Testis (tissue), 3 donors: ENCODE measurements around the gene NDST4. TPM values are rescaled to one million over a fixed set of nuclear protein-coding genes. Genes with fewer than 3 reads are reported as not detected.

Experiments
- DNase-seq: peaks from one replicate; pipeline ENCODE4 v3.0.0-alpha.2; 2019
- H3K27ac ChIP-seq, 2 donors: fragments of 200-600 bp; sonication (generic); one replicate each; pipeline ENCODE4 v1.5.1; 2019
- H3K27me3 ChIP-seq: fragments of 200-600 bp; sonication (generic); one replicate; pipeline ENCODE4 v1.5.1; 2019
- H3K36me3 ChIP-seq: fragments of 200-600 bp; sonication (generic); one replicate; pipeline ENCODE4 v1.5.1; 2017; ENCODE audit warnings: low read depth; ENCODE audit errors: missing control alignments
- H3K4me1 ChIP-seq: fragments of 200-600 bp; sonication (generic); one replicate; pipeline ENCODE4 v1.5.1; 2019
- H3K4me3 ChIP-seq, 2 donors: fragments of 200-600 bp; sonication (generic); one replicate each; pipeline ENCODE4 v1.5.1; 2017 to 2019
- H3K9me3 ChIP-seq: fragments of 200-600 bp; sonication (generic); one replicate; pipeline ENCODE4 v1.5.1; 2017
- POLR2A ChIP-seq: fragments of 450-650 bp; IDR thresholded peaks from one replicate; pipeline ENCODE4 v1.6.1; 2017; ENCODE audit warnings: antibody characterized with exemption, mild to moderate bottlenecking, moderate library complexity
- WGBS, 2 donors: methylation state at CpG; one replicate each; pipeline ENCODE4 v1.1.5; 2018; 5-methylcytosine and 5-hydroxymethylcytosine counted together
- intact Hi-C: fragments of 100-400 bp; cut with DNase I; formaldehyde crosslinking; loops from one replicate; pipeline ENCODE4 v1.15.1; 2023; ENCODE audit warnings: low total_unique reads
- polyA plus RNA-seq: library from polyadenylated mRNA; stranded (reverse); fragments of 350-450 nt; fragmentation: Illumina TruSeq; extraction: RNeasy Lipid Tissue Mini Kit (QIAGEN cat#74804); gene quantifications from one replicate; pipeline ENCODE4 v1.2.3, GENCODE V29; 2014; ENCODE audit warnings: low read depth, low replicate concordance; ENCODE audit not compliant: insufficient read depth
- total RNA-seq, 2 donors: library from RNA; depleted of rRNA; stranded (reverse); fragments of >200 nt; gene quantifications; one replicate each; pipeline ENCODE4 v1.2.3, GENCODE V29; 2016
- TF ChIP-seq, protein P1 (sequence below), 3 experiments: fragments of 450-650 bp in 2 of 3; fragments of 200-600 bp in 1 of 3; sonication (generic) in 1 of 3; IDR thresholded peaks; one replicate each; pipeline ENCODE4 v1.5.1; 2016 to 2019; ENCODE audit warnings: antibody characterized with exemption in 3 of 3, mild to moderate bottlenecking in 2 of 3, moderate library complexity in 1 of 3

NDST4 gene
- total and polyA plus RNA-seq, 3 donors from 2014 or later = 0.41 to 0.99 (median 0.55) TPM

DNA sequence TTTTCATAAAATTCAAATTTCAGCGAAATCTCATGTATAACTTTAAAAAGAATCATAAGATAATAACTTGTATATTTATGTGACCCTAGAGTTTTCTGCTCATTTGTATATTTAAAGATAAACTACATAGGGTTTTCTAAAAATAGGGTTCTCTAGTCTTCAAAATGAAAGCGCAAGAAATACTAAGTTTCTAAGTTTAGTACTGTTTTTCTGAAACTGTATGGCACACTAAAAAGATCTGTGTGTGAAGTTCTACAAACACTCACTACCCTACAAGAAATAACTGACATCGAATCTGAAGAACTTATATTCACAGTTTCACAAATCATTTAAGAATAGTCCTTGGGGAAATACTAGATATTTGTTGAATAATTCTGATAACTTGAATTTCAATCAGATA is 38.7 kb upstream of the NDST4 start:
- no peaks in the 10 kb centered on the region for H3K36me3 ChIP-seq
- no peaks in the 10 kb centered on the region for H3K4me1 ChIP-seq
- no peaks in the 10 kb centered on the region for H3K9me3 ChIP-seq
- intact Hi-C loops = no loop called here
- no peaks in the 10 kb centered on the region for H3K27me3 ChIP-seq
- TF ChIP-seq POLR2A = no peak
- TF ChIP-seq, protein P1, sequence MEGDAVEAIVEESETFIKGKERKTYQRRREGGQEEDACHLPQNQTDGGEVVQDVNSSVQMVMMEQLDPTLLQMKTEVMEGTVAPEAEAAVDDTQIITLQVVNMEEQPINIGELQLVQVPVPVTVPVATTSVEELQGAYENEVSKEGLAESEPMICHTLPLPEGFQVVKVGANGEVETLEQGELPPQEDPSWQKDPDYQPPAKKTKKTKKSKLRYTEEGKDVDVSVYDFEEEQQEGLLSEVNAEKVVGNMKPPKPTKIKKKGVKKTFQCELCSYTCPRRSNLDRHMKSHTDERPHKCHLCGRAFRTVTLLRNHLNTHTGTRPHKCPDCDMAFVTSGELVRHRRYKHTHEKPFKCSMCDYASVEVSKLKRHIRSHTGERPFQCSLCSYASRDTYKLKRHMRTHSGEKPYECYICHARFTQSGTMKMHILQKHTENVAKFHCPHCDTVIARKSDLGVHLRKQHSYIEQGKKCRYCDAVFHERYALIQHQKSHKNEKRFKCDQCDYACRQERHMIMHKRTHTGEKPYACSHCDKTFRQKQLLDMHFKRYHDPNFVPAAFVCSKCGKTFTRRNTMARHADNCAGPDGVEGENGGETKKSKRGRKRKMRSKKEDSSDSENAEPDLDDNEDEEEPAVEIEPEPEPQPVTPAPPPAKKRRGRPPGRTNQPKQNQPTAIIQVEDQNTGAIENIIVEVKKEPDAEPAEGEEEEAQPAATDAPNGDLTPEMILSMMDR (IDR thresholded peaks at IDR 0.05) = no peak
- no peak overlapping the region for H3K27ac ChIP-seq
- H3K4me3 ChIP-seq = no peak overlapping the region
- no peak for DNase-seq
- 91% methylated on average over 3 of the region's 3 CpGs for WGBS, 2 donors

GRCh38 chr4:115149106-115149505 is 35.7 kb upstream of the NDST4 start:
- no peak for DNase-seq
- no peak overlapping the region for H3K4me3 ChIP-seq
- no peaks in the 10 kb centered on the region for H3K4me1 ChIP-seq
- H3K27me3 ChIP-seq = no peaks in the 10 kb centered on the region
- WGBS, 2 donors = 79 to 81% methylated on average over 7 of the region's 7 CpGs
- H3K9me3 ChIP-seq = no peaks in the 10 kb centered on the region
- intact Hi-C loops = no loop called here
- H3K27ac ChIP-seq = no peak overlapping the region
- no peaks in the 10 kb centered on the region for H3K36me3 ChIP-seq
- TF ChIP-seq, protein P1 (IDR thresholded peaks at IDR 0.05) = no peak
- no peak for TF ChIP-seq POLR2A

DNA sequence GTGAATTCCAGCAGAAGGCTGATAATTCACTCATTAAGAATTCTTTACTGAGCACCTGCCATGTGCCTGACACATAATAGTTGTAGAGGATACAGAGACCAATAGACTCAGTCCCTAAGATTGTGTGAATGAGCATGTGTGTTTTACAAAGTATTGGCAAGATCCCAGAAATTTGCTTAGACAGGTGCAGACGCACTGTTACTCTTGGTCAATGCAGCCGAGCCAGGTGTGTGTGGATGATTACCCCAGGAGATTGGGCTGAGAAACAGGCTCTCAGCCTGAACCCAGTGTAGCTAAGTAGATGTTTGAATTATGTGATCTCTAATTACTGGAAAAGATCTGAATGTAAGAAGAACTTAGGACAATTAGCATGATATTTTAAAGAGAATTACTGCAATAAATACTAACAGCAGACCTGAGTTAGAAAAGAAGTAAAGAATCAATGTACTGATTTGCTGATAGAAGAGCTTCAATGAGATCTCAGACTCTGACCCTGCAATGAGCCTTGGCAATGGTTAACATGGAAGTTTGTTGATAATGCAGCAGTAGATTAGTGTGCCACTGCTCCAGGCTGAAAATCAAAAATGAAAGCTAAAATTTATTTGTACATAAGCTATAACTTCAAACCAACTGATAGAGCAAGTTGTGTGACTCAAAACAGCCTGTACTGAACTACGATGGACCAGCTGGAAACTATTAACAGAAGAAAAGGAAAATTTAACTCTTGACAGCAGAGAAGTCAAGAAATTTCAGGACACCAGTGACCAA is 32.2 kb upstream of the NDST4 start:
- DNase-seq = no peak
- no peaks in the 10 kb centered on the region for H3K36me3 ChIP-seq
- no peaks in the 10 kb centered on the region for H3K4me1 ChIP-seq
- H3K4me3 ChIP-seq = no peak overlapping the region
- WGBS, 2 donors = 38 to 52% methylated on average over 3 of the region's 3 CpGs
- H3K27me3 ChIP-seq = no peaks in the 10 kb centered on the region
- H3K27ac ChIP-seq = no peak overlapping the region
- intact Hi-C loops = no loop called here
- H3K9me3 ChIP-seq = no peaks in the 10 kb centered on the region
- TF ChIP-seq, protein P1 (IDR thresholded peaks at IDR 0.05) = no peak

DNA sequence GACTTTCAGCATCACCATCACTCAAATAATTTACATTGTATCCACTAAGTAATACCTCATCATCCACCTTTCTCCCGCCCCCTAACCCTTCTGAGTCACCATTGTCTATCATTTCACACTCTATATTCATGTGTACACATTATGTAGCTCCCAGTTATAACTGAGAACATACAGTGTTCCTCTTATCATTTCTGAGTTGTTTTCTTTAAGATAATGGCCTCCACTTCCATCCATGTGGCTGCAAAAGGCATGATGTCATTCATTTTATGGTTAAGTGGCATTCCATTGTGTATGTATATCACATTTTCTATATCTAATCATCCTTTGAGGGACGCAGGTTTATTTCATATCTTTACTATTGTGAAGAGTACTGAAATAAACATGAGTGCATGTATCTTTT is 14.6 kb upstream of the NDST4 start:
- H3K36me3 ChIP-seq = no peaks in the 10 kb centered on the region
- DNase-seq = no peak
- no peaks in the 10 kb centered on the region for H3K4me1 ChIP-seq
- H3K27me3 ChIP-seq = no peaks in the 10 kb centered on the region
- intact Hi-C loops = no loop called here
- TF ChIP-seq POLR2A = no peak
- TF ChIP-seq, protein P1 (IDR thresholded peaks at IDR 0.05) = no peak
- no peaks in the 10 kb centered on the region for H3K9me3 ChIP-seq
- WGBS, 2 donors = 54 to 57% methylated on average over 2 of the region's 2 CpGs
- H3K4me3 ChIP-seq = no peak overlapping the region
- no peak overlapping the region for H3K27ac ChIP-seq

- WGBS, 2 donors = 63 to 67% methylated on average over 2 of the region's 2 CpGs
- no peaks in the 10 kb centered on the region for H3K4me1 ChIP-seq
- intact Hi-C loops = no loop called here
- DNase-seq = no peak
- TF ChIP-seq POLR2A = no peak
- TF ChIP-seq, protein P1 (IDR thresholded peaks at IDR 0.05) = no peak
- no peaks in the 10 kb centered on the region for H3K36me3 ChIP-seq
- no peaks in the 10 kb centered on the region for H3K9me3 ChIP-seq
- H3K4me3 ChIP-seq = no peak overlapping the region
- H3K27ac ChIP-seq = no peak overlapping the region
- H3K27me3 ChIP-seq = no peaks in the 10 kb centered on the region
Measured at GRCh38 chr4:115126491-115126890, 13.1 kb upstream of the NDST4 start.
